Stimulated activated CD8-positive, alpha-beta memory T cell treated with anti-CD3 and anti-CD28 coated beads, Interleukin-4, amount 100 ng/mL, for 48 hours (primary cell): ENCODE data around the gene APPL1.
"Not testable (repeated sequence)": the region's sequence is repeated elsewhere in the genome, so short reads cannot be mapped to it uniquely, and the experiment has no call there.

Experiments
- DNase-seq: peaks from one replicate; pipeline ENCODE4 v3.0.0-alpha.2; 2020

APPL1 gene

GRCh38 chr3:57275393-57275792 lies 47.9 kb downstream of the APPL1 start:
- DNase-seq: no peak

GRCh38 chr3:57278237-57278636 lies 50.7 kb downstream of the APPL1 start:
- DNase-seq: no peak

GRCh38 chr3:57279685-57280084 lies 52.2 kb downstream of the APPL1 start:
- DNase-seq: no peak

DNA sequence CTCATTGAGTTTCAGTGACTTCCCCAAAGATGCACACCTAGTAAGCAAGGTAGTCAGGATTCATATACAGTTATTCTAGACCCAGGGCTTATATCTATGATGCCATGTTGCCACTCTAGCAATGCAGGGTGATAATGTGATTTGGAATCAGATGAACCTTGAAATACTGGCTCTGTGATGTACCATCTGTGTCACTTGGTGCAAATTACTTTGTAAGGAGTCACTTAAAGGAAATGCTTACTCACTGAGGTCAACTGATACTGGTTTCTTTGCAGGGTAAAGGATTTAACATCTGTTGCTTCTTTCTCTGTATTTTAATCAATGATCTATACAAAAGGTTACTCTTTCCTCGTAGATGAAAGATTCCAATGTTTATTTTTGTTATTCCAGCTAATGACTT lies 54.2 kb downstream of the APPL1 start:
- no peak for DNase-seq

- DNase-seq: no peak
Observed at GRCh38 chr3:57283334-57283733, 55.8 kb downstream of the APPL1 start.

DNA sequence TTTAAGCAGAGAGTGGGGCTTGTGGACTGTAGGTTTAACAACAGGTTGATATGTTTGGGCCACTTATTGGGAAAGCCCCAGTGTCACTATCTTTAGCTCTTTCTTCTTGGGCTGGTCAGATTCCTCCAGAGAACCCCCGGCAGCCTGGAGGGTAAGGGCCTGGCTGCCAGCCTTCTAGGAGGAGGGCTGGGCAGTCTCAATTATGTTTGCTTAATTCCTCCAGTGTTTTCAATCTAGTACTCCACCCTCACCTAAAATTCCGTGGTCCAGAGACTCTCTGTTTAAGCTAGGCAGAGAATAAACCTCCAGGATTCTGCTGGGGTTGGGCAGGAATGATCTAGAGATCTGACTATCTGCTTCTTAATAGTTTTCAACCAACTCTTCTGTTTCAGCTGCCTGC lies 59.7 kb downstream of the APPL1 start:
- no peak for DNase-seq

GRCh38 chr3:57288403-57288802 lies 60.9 kb downstream of the APPL1 start:
- no peak for DNase-seq

GRCh38 chr3:57292159-57292896 lies 64.8 kb downstream of the APPL1 start, which contains the start of gene ASB14:
Gene ASB14 (minus strand): TSS chr3:57292685. CDS start chr3:57292033, 652 bp downstream.
- DNase-seq: no peak

DNA sequence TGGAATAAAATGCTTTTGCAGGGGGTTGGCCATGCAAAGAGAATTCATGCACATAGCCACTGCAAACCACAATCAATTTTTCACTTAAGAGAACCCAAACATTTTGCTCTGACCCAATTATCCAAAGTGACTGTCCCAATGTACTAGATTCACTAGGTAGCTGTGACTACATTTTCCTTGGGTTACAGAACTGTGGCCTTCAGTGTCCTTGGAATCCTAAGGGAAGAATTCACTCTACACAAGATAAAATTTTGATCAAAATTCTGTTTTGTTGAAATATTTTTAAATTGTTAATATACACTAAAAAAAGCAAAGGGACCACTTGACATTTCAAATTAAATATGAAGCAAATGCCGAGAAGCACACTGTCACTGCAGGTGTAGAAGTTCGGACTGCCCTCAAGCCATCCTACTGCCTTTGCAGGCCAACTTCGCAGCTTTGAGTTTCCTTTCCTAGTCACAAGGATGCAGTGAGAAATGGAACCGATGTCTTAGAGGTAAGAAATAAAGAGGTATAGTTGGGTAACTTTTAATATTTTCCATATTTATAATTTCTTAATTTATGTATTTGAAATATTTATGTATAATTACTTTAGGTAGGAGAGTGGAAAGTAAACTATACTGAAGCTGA lies 65.5 kb downstream of the APPL1 start:
- no peak for DNase-seq

- no peak for DNase-seq
Observed at GRCh38 chr3:57298041-57298440, 70.5 kb downstream of the APPL1 start.

- DNase-seq: not testable (repeated sequence)
Observed at GRCh38 chr3:57303520-57303919, 76.0 kb downstream of the APPL1 start.

DNA sequence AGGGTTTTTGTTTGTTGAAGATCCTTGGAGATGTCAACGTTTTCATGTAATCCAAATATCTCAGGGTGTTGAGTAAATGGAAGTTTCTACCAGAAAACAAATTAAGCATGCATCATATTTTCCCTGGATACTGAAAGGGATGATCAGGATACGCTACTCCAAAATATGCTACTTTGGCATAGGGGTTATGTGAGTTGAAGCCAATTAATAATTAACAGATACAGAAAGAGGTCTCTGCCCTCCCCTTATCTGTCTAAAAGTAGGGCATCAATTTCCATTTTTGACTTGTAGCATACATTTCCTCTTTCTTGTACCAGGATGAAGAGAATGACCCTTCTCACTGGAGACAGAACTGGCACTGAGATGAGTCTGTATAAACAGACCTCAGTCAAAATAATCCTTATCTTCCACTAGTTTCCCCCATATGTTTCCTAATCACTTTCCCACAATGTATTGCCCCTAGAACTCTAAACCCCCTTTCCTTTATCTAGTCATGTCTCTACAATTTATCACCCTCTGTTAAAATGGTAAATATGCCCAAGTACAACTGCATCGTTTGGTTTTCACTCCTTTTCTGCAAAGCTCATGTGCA lies 82.3 kb downstream of the APPL1 start:
- no peak for DNase-seq

DNA sequence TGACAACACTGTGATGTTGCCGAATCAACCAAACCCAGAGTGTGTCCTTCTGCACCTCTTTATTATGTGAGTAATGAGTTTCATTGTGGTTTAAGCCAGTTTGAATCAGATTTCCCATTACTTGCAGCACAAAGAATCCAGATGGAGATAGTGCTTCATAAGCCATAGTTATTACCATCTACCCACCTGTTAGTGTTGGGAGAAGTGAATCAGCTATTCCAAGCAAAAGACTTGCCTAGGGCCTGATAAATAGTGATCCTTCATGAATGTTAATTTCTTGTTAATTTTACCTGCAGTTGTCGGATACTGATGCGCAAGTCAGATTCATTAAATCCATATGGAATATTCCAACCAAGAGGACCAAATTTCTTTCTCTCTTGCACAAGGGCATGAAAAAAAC lies 86.7 kb downstream of the APPL1 start:
- DNase-seq: no peak
